Common myeloid progenitor, CD34-positive (primary cell): ENCODE data around the gene PRR15L.

Source experiments
- CTCF ChIA-PET: fragments of 350-600 bp; sonication (Branson Sonifier 250); formaldehyde crosslinking; loops from one replicate; lab custom pipeline; 2021; ENCODE audit warnings: antibody characterized with exemption; lab: Charles Lee
- POLR2A ChIA-PET: fragments of 350-600 bp; sonication (Branson Sonifier 250); formaldehyde crosslinking; loops from one replicate; lab custom pipeline; 2021; ENCODE audit warnings: antibody characterized with exemption; lab: Charles Lee
- DNase-seq, 3 donors: peaks; one replicate each; pipeline versions ENCODE4 v3.0.0 to v3.0.0-alpha.2; 2013
- H3K27ac ChIP-seq, 2 experiments: 1 replicate in 1 of 2; 2 replicates in 1 of 2; pipeline ENCODE4 v1.7.0; 2013; ENCODE audit warnings: inconsistent platforms in 2 of 2, low read length in 2 of 2, mild to moderate bottlenecking in 2 of 2, low read depth in 1 of 2, moderate library complexity in 1 of 2; ENCODE audit not compliant: severe bottlenecking in 2 of 2, insufficient read depth in 1 of 2, poor library complexity in 1 of 2
- H3K27me3 ChIP-seq, 5 experiments: replicated peaks in 2 of 5; 1 replicate in 3 of 5; 2 replicates in 2 of 5; pipeline versions ENCODE4 v1.6.1 to v1.7.0; 2013; ENCODE audit warnings: low read length in 4 of 5, mild to moderate bottlenecking in 2 of 5, moderate library complexity in 2 of 5, inconsistent platforms in 1 of 5; ENCODE audit not compliant: insufficient read depth in 5 of 5, control insufficient read depth in 4 of 5
- H3K36me3 ChIP-seq, 4 experiments: 1 replicate in 2 of 4; 2 replicates in 2 of 4; pipeline versions ENCODE4 v1.6.1 to v1.7.0; 2013; ENCODE audit warnings: low read length in 3 of 4, control low read depth in 1 of 4, mild to moderate bottlenecking in 1 of 4; ENCODE audit not compliant: control insufficient read depth in 4 of 4, insufficient read depth in 4 of 4
- H3K4me1 ChIP-seq, 4 experiments: 1 replicate in 3 of 4; 2 replicates in 1 of 4; pipeline versions ENCODE4 v1.6.1 to v1.7.1; 2013; ENCODE audit warnings: low read length in 3 of 4, mild to moderate bottlenecking in 3 of 4, control low read depth in 1 of 4, inconsistent platforms in 1 of 4, moderate library complexity in 1 of 4; ENCODE audit not compliant: control insufficient read depth in 4 of 4, insufficient read depth in 4 of 4; ENCODE audit errors: control extremely low read depth in 1 of 4
- H3K4me3 ChIP-seq, 7 experiments: 1 replicate in 4 of 7; 2 replicates in 3 of 7; pipeline versions ENCODE4 v1.5.1 to v1.7.0; 2013; ENCODE audit warnings: mild to moderate bottlenecking in 7 of 7, low read length in 6 of 7, moderate library complexity in 6 of 7, inconsistent platforms in 2 of 7, low read depth in 2 of 7, control low read depth in 1 of 7; ENCODE audit not compliant: insufficient read depth in 4 of 7, control insufficient read depth in 1 of 7; ENCODE audit errors: extremely low read depth in 1 of 7
- H3K9me3 ChIP-seq, 5 experiments: 1 replicate in 4 of 5; 2 replicates in 1 of 5; pipeline versions ENCODE4 v1.6.1 to v1.7.1; 2013; ENCODE audit warnings: low read length in 4 of 5, mild to moderate bottlenecking in 2 of 5, inconsistent platforms in 1 of 5, low read depth in 1 of 5, moderate library complexity in 1 of 5; ENCODE audit not compliant: control insufficient read depth in 4 of 5, insufficient read depth in 2 of 5; ENCODE audit errors: control extremely low read depth in 1 of 5
- WGBS: methylation state at CpG from one replicate; pipeline ENCODE4 v1.1.5; 2013; ENCODE audit not compliant: insufficient coverage; 5-methylcytosine and 5-hydroxymethylcytosine counted together

Gene PRR15L

DNA sequence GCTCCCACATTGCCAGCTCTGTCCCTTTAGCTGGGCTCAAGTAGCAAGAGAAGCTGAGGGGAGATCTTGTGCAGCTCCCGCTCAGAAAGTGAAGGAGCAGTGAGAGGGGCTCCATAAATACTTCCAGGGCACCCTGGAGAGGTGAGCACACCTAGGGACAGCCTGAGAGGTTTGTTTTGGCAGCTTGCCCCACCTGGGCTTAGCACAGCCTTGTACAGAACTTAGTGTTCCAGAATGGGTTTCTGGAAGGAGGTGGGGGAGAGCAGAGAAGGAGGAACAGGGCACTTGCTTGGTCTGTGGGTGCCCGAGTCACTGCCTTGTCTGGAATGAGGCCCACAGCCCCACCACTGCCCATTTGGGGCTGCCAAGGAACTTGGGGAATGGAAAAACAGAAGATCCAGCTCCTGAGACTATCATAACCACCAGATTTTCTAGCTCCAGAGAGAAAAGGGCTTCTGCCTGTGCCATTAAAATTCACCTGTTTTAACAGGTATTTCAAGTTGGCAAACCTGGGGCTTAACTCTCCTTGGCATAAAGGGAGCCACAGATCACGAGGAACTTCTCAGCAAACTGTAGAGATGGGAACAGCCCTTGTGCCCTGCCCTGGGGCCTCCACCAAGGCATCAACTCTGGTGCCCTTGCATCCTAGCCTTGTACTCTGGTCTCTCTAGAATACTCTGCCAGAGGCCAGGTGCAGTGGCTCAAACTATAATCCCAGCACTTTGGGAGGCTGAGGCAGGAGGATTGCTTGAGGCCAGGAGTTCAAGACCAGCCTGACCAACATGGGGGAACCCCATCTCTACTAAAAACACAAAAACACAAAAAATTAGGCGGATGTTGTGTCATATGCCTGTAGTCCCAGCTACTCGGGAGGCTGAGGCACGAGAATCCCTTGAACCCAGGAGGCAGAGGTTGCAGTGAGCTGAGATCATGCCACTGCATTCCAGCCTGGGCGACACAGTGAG lies 1.9 kb downstream of the PRR15L start:
- no peaks in the 10 kb centered on the region for H3K9me3 ChIP-seq
- 96% methylated on average over 4 of the region's 7 CpGs for WGBS
- H3K27me3 ChIP-seq, result no peaks in the 10 kb centered on the region
- DNase-seq, result no peak
- CTCF ChIA-PET, result interaction anchor here (1.3 to 29.2 kb wide), 4 partner anchors 4 to 62 kb away, joined by 4 to 504 read pairs (median 258); partner anchors contain the start of genes CDK5RAP3, PNPO and PRR15L
- POLR2A ChIA-PET, result no interaction called here
- H3K4me3 ChIP-seq, result no peak overlapping the region
- no peaks in the 10 kb centered on the region for H3K36me3 ChIP-seq
- peaks cover 0 to 20% (median 12%) of the 10 kb centered on the region in 4 experiments for H3K4me1 ChIP-seq
- H3K27ac ChIP-seq, result no peak overlapping the region

DNA sequence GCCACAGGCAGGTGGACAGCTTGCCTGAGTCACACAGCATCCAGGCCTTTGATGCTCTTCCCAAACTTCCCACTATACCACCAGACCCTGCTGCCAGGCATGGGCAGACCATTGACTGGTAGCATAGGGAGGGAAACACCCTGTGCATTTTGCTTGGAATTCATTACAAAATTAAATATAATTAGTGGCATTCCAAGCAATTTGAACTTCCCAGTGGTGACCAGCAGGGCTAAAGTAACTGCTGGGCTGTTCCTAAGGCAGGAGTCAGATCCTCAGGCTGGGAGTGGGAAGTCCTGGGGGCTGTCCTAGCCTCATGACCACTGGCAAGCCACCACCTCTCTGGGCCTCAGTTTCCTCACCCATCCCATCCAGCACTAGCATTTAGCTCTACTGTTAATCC lies 3.8 kb downstream of the PRR15L start:
- Histone ChIP-seq H3K36me3 (no peaks in the 10 kb centered on the region), H3K4me1 (peaks cover 2 to 37% (median 27%) of the 10 kb centered on the region in 4 experiments), H3K27me3 (no peaks in the 10 kb centered on the region), H3K4me3 (no peak overlapping the region), H3K9me3 (no peaks in the 10 kb centered on the region), H3K27ac (no peak overlapping the region)
- ChIA-PET POLR2A (no interaction called here), CTCF (interaction anchor here (0.6 to 29.2 kb wide), 6 partner anchors 2 to 111 kb away, joined by 3 to 504 read pairs (median 8); partner anchors contain the start of genes CDK5RAP3, PNPO and PRR15L)
- DNase-seq, result no peak

DNA sequence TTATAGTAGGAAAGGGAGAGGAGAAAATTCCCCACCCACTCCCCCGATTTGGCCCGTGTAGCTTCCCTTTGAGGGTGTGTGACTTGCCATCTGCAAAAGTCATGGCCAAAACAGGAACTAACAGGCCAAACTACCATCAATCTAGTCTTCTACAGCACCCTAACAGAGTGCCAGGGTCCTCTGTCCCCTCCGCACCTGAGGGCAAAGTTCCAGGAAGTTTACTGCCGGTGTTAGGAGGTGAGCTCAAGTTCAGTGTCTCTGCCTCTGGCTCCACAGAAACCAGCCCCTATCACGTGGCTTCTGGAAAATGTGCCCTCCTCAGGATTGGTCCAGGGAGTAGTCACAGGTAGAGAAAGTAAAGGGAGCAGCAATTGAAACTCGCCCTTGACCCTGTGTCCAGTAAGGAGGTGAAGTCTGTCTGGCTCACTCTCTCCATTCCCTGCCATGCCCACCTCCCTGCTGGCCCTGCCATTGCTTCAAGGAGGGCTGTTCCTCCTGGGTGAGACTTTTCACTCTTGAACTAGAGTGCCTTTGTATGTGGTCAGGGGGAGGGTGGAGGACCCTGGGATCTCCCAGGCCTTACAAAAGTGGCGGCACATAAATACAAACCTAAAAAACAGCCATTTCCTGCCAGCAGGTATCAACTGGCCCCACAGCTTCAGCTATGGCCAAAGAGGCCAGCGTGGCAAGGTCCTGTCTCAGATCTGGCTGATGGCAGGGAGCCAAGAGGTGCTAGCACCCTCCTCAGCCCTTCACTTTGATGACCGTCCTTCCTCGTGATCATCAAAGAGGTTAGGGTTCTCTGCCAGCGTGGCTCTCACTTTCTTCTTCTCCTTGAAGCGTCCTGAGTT lies 5.3 kb downstream of the PRR15L start:
- 81% methylated on average over 8 of the region's 12 CpGs for WGBS
- Histone ChIP-seq H3K27ac (no peak overlapping the region), H3K36me3 (peaks cover 0 to 11% (median 0%) of the 10 kb centered on the region in 4 experiments), H3K9me3 (no peaks in the 10 kb centered on the region), H3K27me3 (no peaks in the 10 kb centered on the region), H3K4me1 (peaks cover 2 to 38% (median 27%) of the 10 kb centered on the region in 4 experiments), H3K4me3 (no peak overlapping the region)
- ChIA-PET CTCF (interaction anchor here (1.2 to 21.8 kb wide), 7 partner anchors 8 to 110 kb away, joined by 3 to 504 read pairs (median 4); partner anchors contain the start of genes CDK5RAP3, PNPO and PRR15L), POLR2A (interaction anchor here (0.5 kb wide), 1 partner anchor 808 kb away, joined by 3 read pairs; no protein-coding TSS in a partner anchor)
- peak in 2 of 3 donors; percentile 33 to 35 for DNase-seq

DNA sequence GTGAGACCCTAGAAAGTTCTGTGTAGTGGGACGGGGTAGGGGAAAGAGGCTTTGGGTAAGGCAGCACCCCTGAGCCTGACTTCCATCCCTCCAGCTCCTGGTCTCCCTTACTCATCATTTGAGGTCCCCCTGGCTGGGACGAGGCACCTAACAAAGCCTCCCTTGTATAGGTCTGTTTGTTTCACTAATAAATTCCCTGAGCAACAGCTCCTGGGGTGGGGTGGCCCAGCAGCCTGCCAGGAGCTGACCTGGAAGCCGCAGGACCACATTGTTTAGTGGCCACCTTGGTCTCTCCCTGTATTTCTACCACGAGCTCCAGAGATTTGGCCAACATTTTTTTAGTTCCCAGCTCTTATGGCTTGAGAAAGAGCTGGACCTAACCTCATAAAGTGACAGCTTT lies 7.2 kb downstream of the PRR15L start:
- CTCF ChIA-PET, result interaction anchor here (0.8 to 21.8 kb wide), 17 partner anchors 12 to 330 kb away, joined by 3 to 504 read pairs (median 5); partner anchors contain the start of genes CDK5RAP3, PNPO, PRR15L and SCRN2
- H3K27ac ChIP-seq, result no peak overlapping the region
- no peaks in the 10 kb centered on the region for H3K27me3 ChIP-seq
- peaks cover 2 to 46% (median 28%) of the 10 kb centered on the region in 4 experiments for H3K4me1 ChIP-seq
- H3K36me3 ChIP-seq, result peaks cover 0 to 24% (median 9%) of the 10 kb centered on the region in 4 experiments
- no peak overlapping the region for H3K4me3 ChIP-seq
- POLR2A ChIA-PET, result interaction anchor here (0.8 to 1.5 kb wide), 2 partner anchors 8 to 55 kb away, joined by 3 read pairs; partner anchors contain the start of gene SP2
- H3K9me3 ChIP-seq, result no peaks in the 10 kb centered on the region
- no peak for DNase-seq
- WGBS, result 100% methylated on average over 2 of the region's 4 CpGs

DNA sequence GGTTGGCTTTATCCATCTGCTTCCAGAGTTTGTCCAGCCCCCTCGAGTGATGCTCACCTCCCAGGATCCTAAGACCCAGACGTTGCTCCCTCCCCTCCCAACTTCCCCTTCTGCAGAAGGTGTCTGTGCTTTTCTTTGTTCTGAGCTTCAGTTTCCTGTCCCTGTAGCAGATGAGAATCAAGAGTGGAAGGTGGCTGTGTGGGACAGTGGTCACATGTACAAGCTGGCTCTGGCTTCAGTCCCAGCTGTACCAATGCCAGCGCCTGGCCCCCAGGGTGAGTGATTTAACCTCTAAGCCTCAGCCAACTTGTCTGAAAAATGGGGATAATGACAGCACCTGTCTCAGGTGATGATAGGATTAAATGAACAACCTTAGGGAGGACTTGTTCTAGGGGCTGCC lies 7.7 kb downstream of the PRR15L start:
- POLR2A ChIA-PET, result interaction anchor here (0.8 to 1.5 kb wide), 2 partner anchors 8 to 54 kb away, joined by 3 read pairs; partner anchors contain the start of gene SP2
- CTCF ChIA-PET, result interaction anchor here (0.8 to 21.8 kb wide), 18 partner anchors 11 to 331 kb away, joined by 3 to 504 read pairs (median 4); partner anchors contain the start of genes CDK5RAP3, PNPO, PRR15L and SCRN2
- Histone ChIP-seq H3K4me3 (peak overlapping the region in 1 of 7 experiments; percentile 53), H3K9me3 (no peaks in the 10 kb centered on the region), H3K4me1 (peaks cover 2 to 51% (median 33%) of the 10 kb centered on the region in 4 experiments), H3K36me3 (peaks cover 2 to 27% (median 10%) of the 10 kb centered on the region in 4 experiments), H3K27ac (no peak overlapping the region), H3K27me3 (no peaks in the 10 kb centered on the region)
- WGBS, result 11% methylated on average over 3 of the region's 3 CpGs
- peak in 2 of 3 donors; percentile 75 to 79 for DNase-seq

DNA sequence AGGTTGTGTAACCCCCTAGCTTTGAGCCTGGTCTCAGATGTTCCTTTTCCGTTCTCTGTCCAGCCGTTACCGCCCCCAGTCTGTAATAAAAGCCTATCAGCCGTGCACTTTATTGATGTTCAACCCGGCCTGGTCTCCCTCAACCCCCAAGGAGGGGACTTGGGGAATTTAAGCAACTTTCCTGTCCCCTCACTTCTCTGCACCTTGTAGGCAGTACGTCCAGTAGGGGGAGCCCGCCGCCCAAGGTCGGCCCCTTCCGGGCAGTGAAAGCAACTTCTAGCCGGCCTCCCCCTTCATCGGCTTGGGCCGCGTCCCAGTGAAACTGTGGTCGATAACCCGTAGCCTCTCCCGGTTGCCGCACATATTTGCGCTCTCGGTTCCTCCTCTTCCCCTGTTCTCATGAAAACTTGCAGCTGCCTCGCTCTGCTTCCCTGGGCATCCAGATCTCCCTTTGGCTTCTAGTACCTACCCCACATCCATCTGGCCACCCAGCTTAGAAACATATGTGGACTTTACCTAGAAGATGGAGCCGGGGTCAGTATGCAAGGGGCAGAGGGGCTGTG lies 8.4 kb downstream of the PRR15L start:
- peak overlapping the region in 6 of 7 experiments; percentile 19 to 65 (median 41) for H3K4me3 ChIP-seq
- H3K27ac ChIP-seq, result peak overlapping the region in 1 of 2 experiments; percentile 17
- ChIA-PET CTCF (interaction anchor here (1.0 to 21.8 kb wide), 15 partner anchors 11 to 332 kb away, joined by 3 to 504 read pairs (median 7); partner anchors contain the start of genes CDK5RAP3, PNPO, PRR15L and SP2), POLR2A (interaction anchor here (0.8 to 1.5 kb wide), 2 partner anchors 9 to 54 kb away, joined by 3 read pairs; partner anchors contain the start of gene SP2)
- 4% methylated on average over 19 of the region's 22 CpGs for WGBS
- H3K36me3 ChIP-seq, result peaks cover 2 to 34% (median 13%) of the 10 kb centered on the region in 4 experiments
- peak; percentile 65 to 72 (median 72) for DNase-seq
- no peaks in the 10 kb centered on the region for H3K9me3 ChIP-seq
- no peaks in the 10 kb centered on the region for H3K27me3 ChIP-seq
- H3K4me1 ChIP-seq, result peaks cover 2 to 58% (median 36%) of the 10 kb centered on the region in 4 experiments
